OCI-LY3 (cell line): ENCODE results near the gene RAD18.

Source experiments
- CTCF ChIP-seq: fragments of 200-600, 300-600 bp; sonication (generic); IDR thresholded peaks from 2 replicates; pipeline ENCODE4 v1.5.1; 2014; ENCODE audit warnings: antibody characterized with exemption, low read length, low read depth
- EZH2phosphoT487 ChIP-seq: fragments of 200-600 bp; shearing (Covaris generic); IDR thresholded peaks from 2 replicates; pipeline ENCODE4 v1.6.1; 2018; ENCODE audit warnings: antibody characterized with exemption, mixed run types, low read depth

- TF ChIP-seq CTCF (no peak), EZH2phosphoT487 (no peak)
These were observed 49.2 kb upstream of the RAD18 start for GRCh38 chr3:9012521-9012920.
